Dendritic cell treated with granulocyte-macrophage colony-stimulating factor and Interleukin-4, amounts not matched to agents 40 ng/mL and 50 ng/mL, for 4 days (primary cell): ENCODE data around the gene PPP1CA.
"Not testable (repeated sequence)": the region's sequence is repeated elsewhere in the genome, so short reads cannot be mapped to it uniquely, and the experiment has no call there.

ENCODE experiments used
- H3K27ac Mint-ChIP-seq: one replicate; pipeline ENCODE4 v1.8.0; 2022; ENCODE audit warnings: mild to moderate bottlenecking, mixed read lengths
- H3K27me3 Mint-ChIP-seq: one replicate; pipeline ENCODE4 v1.8.0; 2022; ENCODE audit warnings: mild to moderate bottlenecking, mixed read lengths
- H3K36me3 Mint-ChIP-seq: one replicate; pipeline ENCODE4 v1.8.0; 2022; ENCODE audit warnings: low read depth, mixed read lengths
- H3K4me1 Mint-ChIP-seq: one replicate; pipeline ENCODE4 v1.8.0; 2022; ENCODE audit warnings: low read depth, mixed read lengths
- H3K4me3 Mint-ChIP-seq: one replicate; pipeline ENCODE4 v1.8.0; 2022; ENCODE audit warnings: mild to moderate bottlenecking, moderate library complexity, mixed read lengths
- H3K9me3 Mint-ChIP-seq: one replicate; pipeline ENCODE4 v1.8.0; 2022; ENCODE audit warnings: mixed read lengths
- intact Hi-C: fragments of 100-400 bp; cut with micrococcal nuclease; formaldehyde crosslinking; loops from one replicate; pipeline ENCODE4 v1.15.0; 2022

PPP1CA gene

DNA sequence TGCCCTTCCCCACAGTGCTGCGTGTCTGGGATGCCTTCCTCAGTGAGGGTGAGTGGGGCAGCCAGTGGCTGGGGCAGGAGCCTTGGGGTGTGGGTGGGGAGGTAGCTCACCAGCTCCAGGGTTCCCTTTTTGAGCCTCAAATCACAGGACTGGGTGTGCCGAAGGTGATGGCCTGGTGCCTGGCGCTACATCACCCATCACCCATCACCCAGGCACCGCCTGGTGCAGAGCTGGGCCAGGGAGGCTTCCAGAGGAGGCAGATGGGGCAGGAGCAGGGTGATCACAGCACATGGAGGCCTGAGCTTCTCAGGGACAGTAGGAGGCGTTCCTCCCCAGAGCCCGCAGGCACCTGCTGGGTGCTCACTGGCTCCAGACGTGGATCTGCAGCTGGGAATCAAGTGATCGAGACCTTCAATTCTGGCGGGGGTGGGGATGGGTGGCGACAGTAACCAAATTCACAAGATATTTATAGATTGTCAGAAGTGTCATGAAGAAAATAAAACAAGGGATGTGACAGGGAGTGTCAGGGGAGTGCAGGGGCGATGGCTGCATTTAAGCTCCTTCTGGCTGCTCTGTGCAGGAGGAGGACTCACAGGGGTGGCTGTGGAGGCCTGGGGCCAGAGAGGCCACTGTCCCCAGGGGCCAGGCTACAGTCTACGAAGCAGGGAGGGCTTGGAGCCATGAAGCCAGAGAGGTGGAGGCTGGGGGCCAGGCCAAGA, 5.5 kb upstream of the PPP1CA start:
- Mint-ChIP-seq H3K27ac (peak overlapping the region; percentile 71), H3K4me1 (peaks cover 72% of the 10 kb centered on the region), H3K4me3 (no peak overlapping the region), H3K36me3 (no peaks in the 10 kb centered on the region), H3K9me3 (no peaks in the 10 kb centered on the region), H3K27me3 (peaks cover 16% of the 10 kb centered on the region)
- intact Hi-C loops = no loop called here

DNA sequence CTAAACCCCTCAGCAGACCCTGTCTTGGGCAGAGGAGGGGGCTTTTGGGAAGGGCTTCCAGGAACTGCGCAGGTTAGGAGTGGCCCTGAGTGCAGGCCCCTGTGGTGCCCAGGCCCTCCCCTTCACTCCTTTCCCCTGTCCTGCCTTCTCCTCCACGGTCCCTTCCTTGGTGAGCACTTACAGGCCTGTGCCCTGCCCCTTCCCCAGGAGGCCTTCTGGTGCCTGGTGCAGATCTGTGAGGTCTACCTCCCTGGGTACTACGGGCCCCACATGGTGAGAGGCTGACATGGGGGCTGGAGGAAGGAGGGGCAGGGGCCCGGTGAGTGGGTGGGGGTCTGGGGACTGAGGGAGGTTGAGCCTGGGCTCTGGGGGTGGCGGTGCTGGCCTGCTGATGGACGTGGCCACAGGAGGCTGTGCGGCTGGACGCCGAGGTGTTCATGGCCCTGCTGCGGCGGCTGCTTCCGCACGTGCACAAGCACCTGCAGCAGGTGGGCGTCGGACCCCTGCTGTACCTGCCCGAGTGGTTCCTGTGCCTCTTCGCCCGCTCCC, 4.8 kb upstream of the PPP1CA start:
- Mint-ChIP-seq H3K27me3 (peaks cover 10% of the 10 kb centered on the region), H3K4me3 (no peak overlapping the region), H3K9me3 (no peaks in the 10 kb centered on the region), H3K4me1 (peaks cover 75% of the 10 kb centered on the region), H3K27ac (peak overlapping the region; percentile 71), H3K36me3 (no peaks in the 10 kb centered on the region)
- intact Hi-C loops = no loop called here

DNA sequence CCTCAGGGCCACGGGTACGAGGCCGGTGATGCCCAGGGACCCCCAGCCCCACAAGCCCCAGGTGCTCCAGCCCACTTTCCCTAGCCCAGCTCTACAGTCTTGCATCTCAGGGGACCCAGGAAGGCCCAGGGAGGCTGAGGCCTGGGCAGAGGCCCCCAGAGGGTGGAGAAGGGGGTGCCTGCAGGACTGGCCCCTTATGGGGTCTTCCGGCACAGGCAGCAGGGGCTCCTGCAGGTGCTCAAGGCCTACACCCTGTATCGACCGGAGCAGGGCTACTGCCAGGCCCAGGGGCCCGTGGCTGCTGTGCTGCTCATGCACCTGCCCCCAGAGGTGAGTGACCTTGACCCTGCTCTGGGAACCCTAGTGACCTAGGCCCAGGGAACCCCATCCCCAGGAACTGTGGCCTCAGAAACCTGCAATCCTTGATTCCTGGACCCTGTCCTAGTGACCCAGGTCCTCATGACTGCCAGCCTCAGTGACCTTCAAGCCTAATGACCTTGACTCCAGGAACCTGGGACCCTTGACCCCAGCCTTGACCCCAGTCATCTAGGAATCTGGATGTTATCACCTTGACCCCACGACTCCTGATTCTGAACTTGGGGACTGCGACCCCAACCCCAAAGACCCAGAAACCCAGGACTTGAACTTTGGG, 4.2 kb upstream of the PPP1CA start:
- Mint-ChIP-seq H3K27me3 (peaks cover 3% of the 10 kb centered on the region), H3K4me1 (peaks cover 76% of the 10 kb centered on the region), H3K4me3 (no peak overlapping the region), H3K36me3 (peaks cover under 1% of the 10 kb centered on the region), H3K9me3 (no peaks in the 10 kb centered on the region), H3K27ac (peak overlapping the region; percentile 82)
- intact Hi-C loops = no loop called here

DNA sequence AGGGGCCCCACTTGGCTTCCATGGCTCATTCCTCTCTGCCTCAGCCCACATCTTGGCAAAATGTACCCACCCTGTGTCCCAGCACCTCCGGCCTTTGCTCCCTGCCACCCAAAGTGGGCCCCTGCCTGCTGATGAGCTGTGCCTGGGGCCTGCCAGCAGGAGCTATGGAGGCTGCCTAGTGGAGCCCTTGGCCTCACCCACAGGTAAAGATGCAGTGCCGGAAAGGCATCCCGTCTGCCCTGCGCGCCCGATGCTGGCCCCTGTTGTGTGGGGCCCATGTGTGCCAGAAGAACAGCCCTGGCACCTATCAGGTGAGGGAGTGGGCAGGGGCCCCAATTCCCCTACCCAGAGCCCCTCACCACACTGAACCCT, 3.5 kb upstream of the PPP1CA start:
- intact Hi-C loops = no loop called here
- Mint-ChIP-seq H3K4me3 (no peak overlapping the region), H3K9me3 (no peaks in the 10 kb centered on the region), H3K27ac (peak overlapping the region; percentile 82), H3K27me3 (no peaks in the 10 kb centered on the region), H3K36me3 (peaks cover 7% of the 10 kb centered on the region), H3K4me1 (peaks cover 83% of the 10 kb centered on the region)

DNA sequence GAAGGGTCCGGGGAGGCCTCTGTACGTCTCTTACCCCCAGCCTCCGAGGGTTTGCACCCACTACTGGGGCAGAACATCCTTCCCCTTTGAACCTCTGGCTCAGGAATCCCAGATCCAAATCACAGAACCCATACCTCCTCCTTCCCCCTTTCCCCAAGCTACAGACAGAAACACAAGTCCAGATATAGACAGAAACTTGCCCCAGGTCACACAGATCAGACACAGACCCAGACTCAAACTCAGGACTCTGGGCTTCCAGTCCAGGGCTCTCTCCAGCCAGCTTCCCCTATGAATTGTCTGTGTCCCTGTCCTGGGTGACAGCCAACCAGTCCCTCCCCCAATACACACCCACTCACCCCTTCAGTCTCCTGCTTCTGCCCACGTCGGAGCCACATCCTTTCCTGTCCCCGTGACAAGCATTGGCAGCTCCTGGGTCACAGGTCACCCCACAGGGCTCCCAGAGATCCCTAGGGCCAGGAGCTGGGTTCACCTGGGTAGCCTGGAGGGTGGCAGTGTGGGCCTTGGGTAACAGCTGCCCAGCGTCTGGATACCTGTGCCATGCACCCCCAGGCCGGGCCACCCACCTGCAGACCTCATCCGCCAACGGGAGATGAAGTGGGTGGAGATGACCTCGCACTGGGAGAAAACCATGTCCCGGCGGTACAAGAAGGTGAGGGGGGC, 3.0 kb upstream of the PPP1CA start:
- Mint-ChIP-seq H3K4me3 (peak overlapping the region; percentile 72), H3K27ac (peak overlapping the region; percentile 82), H3K36me3 (peaks cover 12% of the 10 kb centered on the region), H3K9me3 (no peaks in the 10 kb centered on the region), H3K27me3 (no peaks in the 10 kb centered on the region), H3K4me1 (peaks cover 84% of the 10 kb centered on the region)
- intact Hi-C loops = no loop called here

DNA sequence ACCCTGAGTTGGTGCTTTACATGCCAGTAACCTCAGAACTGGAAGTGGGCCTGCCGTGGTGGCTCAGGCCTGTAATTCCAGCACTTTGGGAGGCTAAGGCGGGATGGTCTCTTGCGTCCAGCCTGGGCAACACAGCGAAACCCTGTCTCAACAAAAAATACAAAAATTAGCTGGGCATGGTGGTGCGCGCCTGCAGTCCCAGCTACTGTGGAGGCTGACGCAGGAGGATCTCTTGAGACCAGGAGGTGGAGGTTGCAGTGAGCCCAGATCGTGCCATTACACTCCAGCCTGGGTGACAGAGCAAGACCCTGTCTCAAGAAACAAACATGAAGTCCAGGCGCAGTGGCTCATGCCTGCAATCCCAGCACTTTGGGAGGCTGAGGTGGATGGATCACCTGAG, 1.4 kb upstream of the PPP1CA start:
- Mint-ChIP-seq H3K4me1 (peaks cover 87% of the 10 kb centered on the region), H3K36me3 (peaks cover 28% of the 10 kb centered on the region), H3K27ac (peak overlapping the region; percentile 82), H3K4me3 (peak overlapping the region; percentile 72)
- not testable (repeated sequence) for H3K9me3 Mint-ChIP-seq, H3K27me3 Mint-ChIP-seq
- intact Hi-C loops = loop anchor here (2.0 kb wide), 1 partner anchor 18 kb away; no protein-coding TSS in a partner anchor

DNA sequence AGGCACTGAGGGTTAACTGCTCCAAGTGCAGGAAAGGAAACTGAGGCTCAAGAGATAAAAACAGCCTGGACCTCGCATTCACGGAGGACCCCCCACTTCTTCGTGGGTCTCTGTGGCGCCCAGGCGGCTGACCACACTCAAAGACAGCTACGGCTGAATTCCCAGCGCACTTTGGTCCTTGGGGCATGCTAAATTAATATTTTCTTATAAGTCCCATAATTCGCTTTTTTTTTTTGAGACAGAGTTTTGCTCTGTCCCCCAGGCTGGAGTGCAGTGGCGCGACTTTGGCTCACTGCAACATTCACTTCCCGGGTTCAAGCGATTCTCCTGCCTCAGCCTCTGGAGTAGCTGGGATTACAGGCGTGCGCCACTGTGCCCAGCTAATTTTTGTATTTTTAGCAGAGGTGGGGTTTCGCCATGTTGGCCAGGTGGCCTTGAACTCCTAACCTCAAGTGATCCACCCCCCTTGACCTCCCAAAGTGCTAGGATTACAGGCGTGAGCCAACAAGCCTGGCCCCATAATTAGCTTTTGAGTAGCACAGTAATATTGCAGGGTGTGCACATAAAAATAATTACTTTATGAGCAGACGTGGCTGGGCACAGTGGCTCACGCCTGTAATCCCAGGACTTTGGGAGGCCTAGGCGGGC, 658 bp upstream of the PPP1CA start:
- Mint-ChIP-seq H3K4me1 (peaks cover 87% of the 10 kb centered on the region), H3K4me3 (peak overlapping the region; percentile 50), H3K36me3 (peaks cover 35% of the 10 kb centered on the region), H3K27ac (peak overlapping the region; percentile 82)
- H3K27me3 Mint-ChIP-seq, H3K9me3 Mint-ChIP-seq: not testable (repeated sequence)
- intact Hi-C loops = loop anchor here (2.0 kb wide), 1 partner anchor 18 kb away; no protein-coding TSS in a partner anchor

DNA sequence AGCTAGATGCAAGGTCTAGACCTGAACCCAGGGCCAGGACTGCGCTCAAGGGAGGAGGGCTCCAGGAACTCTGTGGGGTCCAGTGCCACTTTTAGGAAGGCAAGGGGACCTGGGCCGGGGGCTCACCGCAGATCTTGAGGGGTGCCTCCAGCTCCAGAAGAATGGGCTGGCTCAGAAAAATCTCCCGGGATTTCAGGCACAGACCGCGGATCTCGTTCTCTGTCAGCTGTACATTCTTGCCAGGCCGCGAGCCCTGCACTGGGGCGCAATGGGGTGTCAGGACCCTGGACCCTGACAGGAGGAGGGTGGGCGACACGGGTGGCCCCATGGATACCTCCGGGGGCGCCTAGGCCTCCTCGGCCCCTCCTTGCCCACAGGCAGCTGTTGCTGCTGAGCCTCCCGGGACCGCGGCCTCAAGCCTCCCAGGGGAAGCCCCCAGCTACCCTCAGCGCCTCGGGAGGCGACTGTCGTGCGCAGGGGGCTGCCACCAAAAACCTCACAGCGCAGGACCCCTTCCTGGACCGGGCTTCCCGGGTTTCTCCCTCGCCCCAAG, 640 bp downstream of the PPP1CA start:
- peaks cover 87% of the 10 kb centered on the region for H3K4me1 Mint-ChIP-seq
- H3K9me3 Mint-ChIP-seq = no peaks in the 10 kb centered on the region
- peak overlapping the region; percentile 80 for H3K4me3 Mint-ChIP-seq
- H3K36me3 Mint-ChIP-seq = peaks cover 48% of the 10 kb centered on the region
- no peaks in the 10 kb centered on the region for H3K27me3 Mint-ChIP-seq
- intact Hi-C loops = loop anchor here (1.0 to 2.0 kb wide), 2 partner anchors 68 to 107 kb away; partner anchors contain the start of genes CDK2AP2 and TMEM134
- peak overlapping the region; percentile 82 for H3K27ac Mint-ChIP-seq

DNA sequence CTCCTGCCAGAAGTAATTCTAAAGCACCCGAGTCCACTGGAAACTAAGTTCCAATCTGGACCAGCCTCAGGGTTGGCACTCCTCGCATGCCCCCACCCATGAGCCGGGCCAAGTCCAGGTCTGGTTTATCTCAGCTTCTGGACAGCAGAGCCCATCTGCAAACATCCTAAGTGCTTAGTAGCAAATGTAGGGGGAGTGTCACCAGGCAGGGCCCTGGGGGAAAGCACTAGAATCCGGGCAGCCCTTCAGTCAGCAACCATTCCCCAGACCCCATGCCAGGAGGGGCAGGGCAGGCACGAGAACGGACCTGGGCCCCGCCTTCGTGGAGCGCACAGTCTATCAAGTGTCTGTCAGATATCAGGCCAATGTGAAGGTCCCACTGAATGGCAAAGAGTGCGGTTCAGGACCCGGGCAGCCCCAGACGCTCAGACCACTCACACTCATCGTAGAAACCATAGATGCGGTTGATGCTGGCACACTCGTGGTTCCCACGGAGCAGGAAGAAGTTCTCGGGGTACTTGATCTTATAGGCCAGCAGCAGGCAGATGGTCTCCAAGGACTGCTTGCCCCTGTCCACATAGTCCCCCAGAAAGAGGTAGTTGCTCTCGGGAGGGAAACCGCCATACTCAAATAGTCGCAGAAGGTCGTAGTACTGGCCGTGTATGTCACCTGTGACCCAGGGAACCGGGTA, 1.3 kb downstream of the PPP1CA start:
- peak overlapping the region; percentile 82 for H3K27ac Mint-ChIP-seq
- peaks cover 82% of the 10 kb centered on the region for H3K4me1 Mint-ChIP-seq
- no peaks in the 10 kb centered on the region for H3K27me3 Mint-ChIP-seq
- peaks cover 55% of the 10 kb centered on the region for H3K36me3 Mint-ChIP-seq
- peak overlapping the region; percentile 80 for H3K4me3 Mint-ChIP-seq
- intact Hi-C loops = loop anchor here (2.0 kb wide), 1 partner anchor 68 kb away; the partner anchor contains the start of gene TMEM134
- no peaks in the 10 kb centered on the region for H3K9me3 Mint-ChIP-seq

DNA sequence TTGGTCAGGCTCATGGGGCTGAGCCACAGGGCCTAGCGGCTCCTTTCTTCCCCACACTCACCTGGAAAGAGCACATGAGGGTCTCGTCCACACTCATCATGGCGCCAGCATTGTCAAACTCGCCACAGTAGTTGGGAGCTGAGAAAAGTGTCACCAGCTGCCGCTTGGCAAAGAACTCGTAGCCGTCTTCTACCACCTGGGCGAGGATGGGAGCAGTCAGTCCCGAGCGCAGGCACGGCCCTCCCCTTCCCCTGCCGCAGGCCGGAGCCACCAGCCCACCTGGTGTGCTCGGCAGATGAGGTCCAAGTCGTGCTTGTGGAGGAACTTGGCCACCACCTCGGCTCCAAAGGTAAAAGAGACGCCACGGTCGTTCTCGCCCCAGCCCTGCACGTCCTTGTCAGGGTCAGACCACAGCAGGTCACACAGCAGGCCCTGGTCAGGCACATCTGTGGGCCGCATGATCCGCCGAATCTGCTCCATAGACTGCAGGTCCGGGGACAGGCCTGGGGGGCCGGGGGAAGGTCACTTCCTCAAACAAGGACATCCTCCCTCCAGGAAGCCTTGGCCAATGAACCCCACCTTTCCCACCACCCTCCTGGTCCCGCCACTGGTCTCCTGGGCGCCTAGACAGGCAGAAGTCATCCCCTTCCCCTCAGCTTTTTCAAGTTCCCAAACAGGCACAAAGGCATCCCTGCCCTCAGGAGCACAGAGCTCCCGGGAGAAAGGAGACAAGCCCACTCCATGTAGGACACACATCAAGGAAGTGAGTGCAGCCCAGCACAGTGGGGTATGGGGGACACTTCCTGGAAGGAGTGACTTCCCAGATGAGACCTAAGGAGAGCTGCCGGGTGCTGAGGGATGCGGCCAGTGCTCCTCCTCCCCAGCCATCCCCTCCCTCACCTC, 2.7 kb downstream of the PPP1CA start:
- intact Hi-C loops = no loop called here
- Mint-ChIP-seq H3K4me3 (no peak overlapping the region), H3K4me1 (peaks cover 70% of the 10 kb centered on the region), H3K27ac (no peak overlapping the region), H3K27me3 (no peaks in the 10 kb centered on the region), H3K9me3 (no peaks in the 10 kb centered on the region), H3K36me3 (peaks cover 67% of the 10 kb centered on the region)

DNA sequence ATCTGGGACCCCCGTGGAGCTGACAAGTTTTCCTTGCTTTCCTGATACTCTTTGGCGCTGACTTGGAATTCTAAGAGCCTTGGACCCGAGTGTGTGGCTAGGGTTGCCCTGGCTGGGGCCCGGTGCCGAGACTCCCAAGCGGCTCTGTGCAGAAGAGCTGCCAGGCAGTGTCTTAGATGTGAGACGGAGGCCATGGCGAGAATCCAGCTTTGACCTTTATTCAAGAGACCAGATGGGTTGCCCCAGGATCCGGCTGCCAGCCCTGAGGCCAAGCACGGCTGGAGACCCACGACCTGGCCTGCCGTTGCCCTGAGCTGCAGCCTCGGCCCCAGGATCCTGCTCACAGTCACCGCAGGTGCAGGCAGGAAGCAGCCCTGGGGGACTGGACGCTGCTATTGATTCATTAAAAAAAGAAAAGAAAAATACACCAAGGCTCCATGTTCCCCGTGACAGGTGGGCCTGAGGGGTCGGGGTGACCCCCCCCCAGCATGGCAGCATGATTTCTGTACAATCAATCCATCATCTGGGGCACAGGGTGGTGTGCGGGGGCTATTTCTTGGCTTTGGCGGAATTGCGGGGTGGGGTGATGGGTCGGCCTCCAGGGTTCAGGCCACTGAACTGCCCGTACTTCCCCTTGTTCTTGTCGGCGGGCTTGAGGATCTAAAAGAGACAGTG, 3.5 kb downstream of the PPP1CA start:
- intact Hi-C loops = no loop called here
- H3K4me3 Mint-ChIP-seq = no peak overlapping the region
- H3K27me3 Mint-ChIP-seq = no peaks in the 10 kb centered on the region
- H3K27ac Mint-ChIP-seq = no peak overlapping the region
- no peaks in the 10 kb centered on the region for H3K9me3 Mint-ChIP-seq
- H3K36me3 Mint-ChIP-seq = peaks cover 75% of the 10 kb centered on the region
- H3K4me1 Mint-ChIP-seq = peaks cover 70% of the 10 kb centered on the region

DNA sequence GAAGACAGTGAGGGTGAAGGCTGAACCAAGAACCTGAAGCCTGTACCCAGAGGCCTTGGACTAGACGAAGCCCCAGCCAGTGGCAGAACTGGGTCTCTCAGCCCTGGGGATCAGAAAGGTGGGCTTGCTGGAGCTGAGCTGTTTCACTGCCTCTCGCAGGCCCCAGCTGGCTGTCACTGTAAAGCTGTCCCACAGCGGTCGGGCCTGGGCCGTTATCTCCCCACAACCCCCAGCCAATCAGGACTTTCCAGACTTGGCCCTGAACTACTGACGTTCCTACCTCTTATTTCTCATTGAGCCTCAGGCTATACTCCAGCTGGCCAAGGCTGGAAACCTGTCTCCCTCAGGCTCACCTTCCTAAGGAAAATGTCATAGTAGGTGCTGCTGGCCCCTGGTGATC, 4.1 kb downstream of the PPP1CA start:
- peaks cover 78% of the 10 kb centered on the region for H3K36me3 Mint-ChIP-seq
- no peak overlapping the region for H3K4me3 Mint-ChIP-seq
- H3K4me1 Mint-ChIP-seq = peaks cover 72% of the 10 kb centered on the region
- intact Hi-C loops = no loop called here
- no peaks in the 10 kb centered on the region for H3K27me3 Mint-ChIP-seq
- no peak overlapping the region for H3K27ac Mint-ChIP-seq
- H3K9me3 Mint-ChIP-seq = no peaks in the 10 kb centered on the region
